SK-N-SH (cell line): ENCODE results near the gene DAGLA. TPM values are rescaled to one million over a fixed set of nuclear protein-coding genes. Genes with fewer than 3 reads are reported as not detected.
A peak's percentile ranks its signal among the peaks of the same experiment; 100 is the strongest.

Experiments used
- CTCF ChIA-PET: fragments of 300-600, 350-600 bp; formaldehyde crosslinking; extraction: SDS; loops from one replicate; lab custom pipeline; 2021; lab: Yijun Ruan, JAX
- POLR2A ChIA-PET: fragments of 350-600 bp; sonication (Branson Sonifier 250); formaldehyde crosslinking; extraction: SDS; loops from one replicate; lab custom pipeline; 2020; ENCODE audit warnings: antibody characterized with exemption, inconsistent platforms; lab: Yijun Ruan, JAX
- DNase-seq: peaks from one replicate; pipeline ENCODE4 v3.0.0; 2012
- H2AFZ ChIP-seq: fragments of 200-600 bp; sonication (generic); 2 replicates; pipeline ENCODE4 v1.8.1; 2016; ENCODE audit warnings: antibody characterized with exemption, mild to moderate bottlenecking, low read depth
- H3F3A ChIP-seq: fragments of 200-600 bp; sonication (generic); replicated peaks from 2 replicates; pipeline ENCODE3; 2016; ENCODE audit warnings: antibody characterized with exemption, mild to moderate bottlenecking; ENCODE audit not compliant: insufficient read depth
- H3K27ac ChIP-seq, 2 experiments: fragments of 200-500 bp in 1 of 2; fragments of 200-600 bp in 1 of 2; sonication (Bioruptor generic) in 1 of 2; sonication (generic), shearing (Covaris generic) in 1 of 2; 2 replicates each; pipeline versions ENCODE4 v1.5.1 to v1.6.1; 2014 to 2016; ENCODE audit warnings: low read depth in 2 of 2, inconsistent platforms in 1 of 2, low read length in 1 of 2, mild to moderate bottlenecking in 1 of 2, mixed read lengths in 1 of 2
- H3K27me3 ChIP-seq: fragments of 200-600 bp; sonication (generic), shearing (Covaris generic); 2 replicates; pipeline ENCODE4 v1.6.1; 2016; ENCODE audit warnings: mixed run types; ENCODE audit not compliant: insufficient read depth
- H3K36me3 ChIP-seq, 2 experiments: fragments of 200-500 bp in 1 of 2; fragments of 200-600 bp in 1 of 2; sonication (Bioruptor generic) in 1 of 2; sonication (generic) in 1 of 2; replicated peaks in 1 of 2; 2 replicates each; pipeline versions ENCODE3 to v1.5.1; 2014 to 2016; ENCODE audit warnings: low read length in 1 of 2, mild to moderate bottlenecking in 1 of 2; ENCODE audit not compliant: insufficient read depth in 2 of 2, control insufficient read depth in 1 of 2
- H3K4me1 ChIP-seq, 2 experiments: fragments of 200-500 bp in 1 of 2; fragments of 200-600 bp in 1 of 2; sonication (Bioruptor generic) in 1 of 2; sonication (generic), shearing (Covaris generic) in 1 of 2; 2 replicates each; pipeline versions ENCODE4 v1.5.1 to v1.6.1; 2014 to 2016; ENCODE audit warnings: low read depth in 1 of 2, low read length in 1 of 2, mixed run types in 1 of 2; ENCODE audit not compliant: insufficient read depth in 2 of 2, control insufficient read depth in 1 of 2
- H3K4me2 ChIP-seq: fragments of 200-600 bp; sonication (generic), shearing (Covaris generic); 2 replicates; pipeline ENCODE4 v1.6.1; 2017; ENCODE audit warnings: mixed run types
- H3K4me3 ChIP-seq, 2 experiments: fragments of 200-500 bp in 1 of 2; fragments of 200-600 bp in 1 of 2; sonication (Bioruptor generic) in 1 of 2; sonication (generic), shearing (Covaris generic) in 1 of 2; 2 replicates each; pipeline versions ENCODE4 v1.5.1 to v1.8.1; 2014 to 2016; ENCODE audit warnings: low read depth in 2 of 2, inconsistent platforms in 1 of 2, low read length in 1 of 2, mild to moderate bottlenecking in 1 of 2, mixed read lengths in 1 of 2, moderate library complexity in 1 of 2
- H3K79me2 ChIP-seq: fragments of 200-600 bp; sonication (generic); 2 replicates; pipeline ENCODE4 v1.8.1; 2017; ENCODE audit warnings: mild to moderate bottlenecking; ENCODE audit not compliant: insufficient read depth
- H3K9ac ChIP-seq: fragments of 200-600 bp; sonication (generic); 2 replicates; pipeline ENCODE4 v1.6.1; 2017; ENCODE audit warnings: mixed run types
- H3K9me2 ChIP-seq: fragments of 200-600 bp; sonication (generic); 2 replicates; pipeline ENCODE4 v1.6.1; 2017; ENCODE audit warnings: mixed run types
- H3K9me3 ChIP-seq: fragments of 200-600 bp; sonication (generic); 2 replicates; pipeline ENCODE4 v1.6.1; 2017; ENCODE audit warnings: mixed run types, mild to moderate bottlenecking, moderate library complexity
- H4K20me1 ChIP-seq: fragments of 200-600 bp; sonication (generic); 2 replicates; pipeline ENCODE4 v1.6.1; 2017; ENCODE audit warnings: mild to moderate bottlenecking, mixed run types; ENCODE audit not compliant: insufficient read depth
- FOSL2 ChIP-seq: IDR thresholded peaks from 2 replicates; pipeline ENCODE4 v1.4.0; 2012; ENCODE audit warnings: low read depth, mild to moderate bottlenecking, moderate library complexity, borderline replicate concordance
- FOXJ3 ChIP-seq: sonication (generic); formaldehyde crosslinking; IDR thresholded peaks from 2 replicates; pipeline ENCODE4 v1.5.1; 2020; ENCODE audit warnings: mild to moderate bottlenecking, missing genetic modification reagents
- JUND ChIP-seq: IDR thresholded peaks from 2 replicates; pipeline ENCODE4 v1.4.0; 2012
- MEF2A ChIP-seq: IDR thresholded peaks from 2 replicates; pipeline ENCODE4 v1.4.0; 2012; ENCODE audit warnings: low read depth, borderline replicate concordance
- MXI1 ChIP-seq: IDR thresholded peaks from 2 replicates; pipeline ENCODE4 v1.6.1; 2012; ENCODE audit warnings: mild to moderate bottlenecking, low read depth, low read length, improper control_type of control experiment
- RAD21 ChIP-seq: IDR thresholded peaks from 2 replicates; pipeline ENCODE4 v1.6.1; 2012; ENCODE audit warnings: mild to moderate bottlenecking, low read length
- RCOR1 ChIP-seq: fragments of 150-350 bp; IDR thresholded peaks from 2 replicates; pipeline ENCODE4 v1.6.1; 2017; ENCODE audit warnings: antibody characterized with exemption, low read length
- RFX5 ChIP-seq: IDR thresholded peaks from 2 replicates; pipeline ENCODE4 v1.6.1; 2012; ENCODE audit warnings: mild to moderate bottlenecking, improper control_type of control experiment, low read length
- SIN3A ChIP-seq: IDR thresholded peaks from 2 replicates; pipeline ENCODE4 v1.6.1; 2012; ENCODE audit warnings: low read depth, mild to moderate bottlenecking, low read length, moderate library complexity, borderline replicate concordance
- SMC3 ChIP-seq: IDR thresholded peaks from 2 replicates; pipeline ENCODE4 v1.6.1; 2012; ENCODE audit warnings: low read depth, low read length, improper control_type of control experiment
- TAF1 ChIP-seq: IDR thresholded peaks from 2 replicates; pipeline ENCODE4 v1.6.1; 2012; ENCODE audit warnings: low read depth, mild to moderate bottlenecking, low read length, moderate library complexity, borderline replicate concordance
- YY1 ChIP-seq: IDR thresholded peaks from 2 replicates; pipeline ENCODE4 v1.4.0; 2012; ENCODE audit warnings: low read depth, mild to moderate bottlenecking
- WGBS: methylation state at CpG from one replicate; pipeline ENCODE4 v1.1.6; 2017; ENCODE audit warnings: low lambda C conversion rate; 5-methylcytosine and 5-hydroxymethylcytosine counted together
- polyA plus RNA-seq, 3 experiments: library from polyadenylated mRNA; depleted of rRNA; stranded (reverse); fragments of >200 nt; gene quantifications; 2 replicates each; pipeline ENCODE4 v1.2.3, GENCODE V29; 2012
- TF ChIP-seq, protein P1 (sequence below): fragments of 150-350 bp; IDR thresholded peaks from 2 replicates; pipeline ENCODE4 v1.6.1; 2017; ENCODE audit warnings: antibody characterized with exemption, low read length, low read depth, borderline replicate concordance
- TF ChIP-seq, protein P2 (sequence below): fragments of 200-600 bp; sonication (generic); IDR thresholded peaks from 2 replicates; pipeline ENCODE4 v1.6.1; 2017; ENCODE audit warnings: antibody characterized with exemption, mild to moderate bottlenecking, moderate library complexity
- TF ChIP-seq, protein P3 (sequence below): IDR thresholded peaks from 2 replicates; pipeline ENCODE4; 2012
- TF ChIP-seq, protein P4 (sequence below): IDR thresholded peaks from 2 replicates; pipeline ENCODE4 v1.4.0; 2012; ENCODE audit warnings: low read depth
- TF ChIP-seq, protein P5 (sequence below): IDR thresholded peaks from 2 replicates; pipeline ENCODE4 v1.4.0; 2012; ENCODE audit warnings: low read depth, borderline replicate concordance

DAGLA gene
- polyA plus RNA-seq, 1 of the 3 experiments (the other 2 are of a cell fraction) = 3.3 TPM

DNA sequence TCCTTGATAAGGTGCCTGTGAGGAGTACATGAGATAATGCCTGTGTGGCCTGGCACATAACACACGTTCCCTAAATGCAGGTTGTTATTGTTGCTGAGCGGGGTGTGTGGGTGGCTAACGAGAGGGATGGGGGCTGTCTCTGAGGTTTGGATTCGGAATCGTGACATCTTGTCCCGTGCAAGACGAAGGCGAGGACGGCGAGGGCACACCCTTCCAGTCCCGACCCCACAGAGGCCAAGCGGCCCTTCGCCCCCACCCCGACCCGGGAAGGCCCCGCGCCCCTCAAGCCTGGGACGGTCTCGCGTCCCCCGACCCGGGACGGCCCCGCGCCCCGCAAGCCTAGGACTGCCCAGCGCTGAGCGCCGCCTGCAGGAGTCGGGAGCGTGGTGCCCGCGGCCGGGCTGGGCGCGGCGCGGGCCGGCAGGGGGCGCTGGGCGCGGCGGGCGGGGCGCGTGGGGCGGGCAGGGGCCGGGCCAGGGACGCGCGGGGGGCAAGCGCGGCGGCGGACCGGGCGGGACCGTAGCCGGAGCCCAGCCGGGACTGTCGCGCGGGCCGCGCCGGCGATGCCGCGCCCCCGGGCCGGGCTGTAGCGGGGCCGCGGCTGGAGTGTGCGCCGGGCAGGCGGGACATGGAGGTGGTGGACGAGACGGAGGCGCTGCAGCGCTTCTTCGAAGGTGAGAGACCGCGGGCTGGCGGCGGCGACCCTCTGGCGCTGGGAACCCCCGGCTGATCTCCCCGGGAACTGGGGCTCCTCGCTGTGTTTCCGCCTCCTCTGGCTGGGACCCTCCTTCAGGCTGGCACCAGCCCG lies 72.1 kb downstream of the DAGLA start, which contains the start of gene MYRF:
MYRF (plus strand) TSS at position 520 of the 808 bp plus-strand sequence; CDS start at position 629, 109 bp downstream.
- H3K9ac ChIP-seq = peak within 1 kb of the TSS; percentile 63
- H3K79me2 ChIP-seq = no peaks in the 10 kb centered on the region
- H3K4me2 ChIP-seq = peak within 1 kb of the TSS; percentile 86
- 0% methylated on average over 6 of the region's 93 CpGs for WGBS
- peak within 1 kb of the TSS; percentile 95 for H2AFZ ChIP-seq
- no peaks in the 10 kb centered on the region for H3K27me3 ChIP-seq
- peak; percentile 95 for DNase-seq
- H3K27ac ChIP-seq = no peak within 1 kb of the TSS
- ChIA-PET CTCF (interaction anchor here (0.6 to 9.1 kb wide), 15 partner anchors 10 to 354 kb away, joined by 3 to 140 read pairs (median 5); partner anchors contain the start of genes FEN1 and TMEM258), POLR2A (no interaction called here)
- no peaks in the 10 kb centered on the region for H3F3A ChIP-seq
- H3K4me1 ChIP-seq = peaks cover 9 to 18% of the 10 kb centered on the region in 2 experiments; a peak in 2 of 4 replicates
- H3K36me3 ChIP-seq = no peaks in the 10 kb centered on the region
- H3K9me3 ChIP-seq = no peaks in the 10 kb centered on the region
- TF ChIP-seq SIN3A (no peak), FOSL2 (no peak), FOXJ3 (CRISPR knock-in tag) (no peak), MXI1 (0 out of 2 replicates have a peak, but pooled peaks have one; percentile 3), TAF1 (no peak), YY1 (no peak), RCOR1 (no peak), MEF2A (no peak), RAD21 (peak; percentile 25; the same call in 1 of the 2 replicates), SMC3 (peak; percentile 31; the same call in 1 of the 2 replicates), JUND (no peak), RFX5 (no peak)
- TF ChIP-seq, protein P1, sequence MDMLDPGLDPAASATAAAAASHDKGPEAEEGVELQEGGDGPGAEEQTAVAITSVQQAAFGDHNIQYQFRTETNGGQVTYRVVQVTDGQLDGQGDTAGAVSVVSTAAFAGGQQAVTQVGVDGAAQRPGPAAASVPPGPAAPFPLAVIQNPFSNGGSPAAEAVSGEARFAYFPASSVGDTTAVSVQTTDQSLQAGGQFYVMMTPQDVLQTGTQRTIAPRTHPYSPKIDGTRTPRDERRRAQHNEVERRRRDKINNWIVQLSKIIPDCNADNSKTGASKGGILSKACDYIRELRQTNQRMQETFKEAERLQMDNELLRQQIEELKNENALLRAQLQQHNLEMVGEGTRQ = no peak
- TF ChIP-seq, protein P2, sequence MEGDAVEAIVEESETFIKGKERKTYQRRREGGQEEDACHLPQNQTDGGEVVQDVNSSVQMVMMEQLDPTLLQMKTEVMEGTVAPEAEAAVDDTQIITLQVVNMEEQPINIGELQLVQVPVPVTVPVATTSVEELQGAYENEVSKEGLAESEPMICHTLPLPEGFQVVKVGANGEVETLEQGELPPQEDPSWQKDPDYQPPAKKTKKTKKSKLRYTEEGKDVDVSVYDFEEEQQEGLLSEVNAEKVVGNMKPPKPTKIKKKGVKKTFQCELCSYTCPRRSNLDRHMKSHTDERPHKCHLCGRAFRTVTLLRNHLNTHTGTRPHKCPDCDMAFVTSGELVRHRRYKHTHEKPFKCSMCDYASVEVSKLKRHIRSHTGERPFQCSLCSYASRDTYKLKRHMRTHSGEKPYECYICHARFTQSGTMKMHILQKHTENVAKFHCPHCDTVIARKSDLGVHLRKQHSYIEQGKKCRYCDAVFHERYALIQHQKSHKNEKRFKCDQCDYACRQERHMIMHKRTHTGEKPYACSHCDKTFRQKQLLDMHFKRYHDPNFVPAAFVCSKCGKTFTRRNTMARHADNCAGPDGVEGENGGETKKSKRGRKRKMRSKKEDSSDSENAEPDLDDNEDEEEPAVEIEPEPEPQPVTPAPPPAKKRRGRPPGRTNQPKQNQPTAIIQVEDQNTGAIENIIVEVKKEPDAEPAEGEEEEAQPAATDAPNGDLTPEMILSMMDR = peak; percentile 59
- TF ChIP-seq, protein P3, sequence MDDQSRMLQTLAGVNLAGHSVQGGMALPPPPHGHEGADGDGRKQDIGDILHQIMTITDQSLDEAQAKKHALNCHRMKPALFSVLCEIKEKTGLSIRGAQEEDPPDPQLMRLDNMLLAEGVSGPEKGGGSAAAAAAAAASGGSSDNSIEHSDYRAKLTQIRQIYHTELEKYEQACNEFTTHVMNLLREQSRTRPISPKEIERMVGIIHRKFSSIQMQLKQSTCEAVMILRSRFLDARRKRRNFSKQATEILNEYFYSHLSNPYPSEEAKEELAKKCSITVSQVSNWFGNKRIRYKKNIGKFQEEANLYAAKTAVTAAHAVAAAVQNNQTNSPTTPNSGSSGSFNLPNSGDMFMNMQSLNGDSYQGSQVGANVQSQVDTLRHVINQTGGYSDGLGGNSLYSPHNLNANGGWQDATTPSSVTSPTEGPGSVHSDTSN = no peak
- TF ChIP-seq, protein P4, sequence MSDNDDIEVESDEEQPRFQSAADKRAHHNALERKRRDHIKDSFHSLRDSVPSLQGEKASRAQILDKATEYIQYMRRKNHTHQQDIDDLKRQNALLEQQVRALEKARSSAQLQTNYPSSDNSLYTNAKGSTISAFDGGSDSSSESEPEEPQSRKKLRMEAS = no peak
- TF ChIP-seq, protein P5, sequence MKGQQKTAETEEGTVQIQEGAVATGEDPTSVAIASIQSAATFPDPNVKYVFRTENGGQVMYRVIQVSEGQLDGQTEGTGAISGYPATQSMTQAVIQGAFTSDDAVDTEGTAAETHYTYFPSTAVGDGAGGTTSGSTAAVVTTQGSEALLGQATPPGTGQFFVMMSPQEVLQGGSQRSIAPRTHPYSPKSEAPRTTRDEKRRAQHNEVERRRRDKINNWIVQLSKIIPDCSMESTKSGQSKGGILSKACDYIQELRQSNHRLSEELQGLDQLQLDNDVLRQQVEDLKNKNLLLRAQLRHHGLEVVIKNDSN = no peak
- H3K4me3 ChIP-seq = peak within 1 kb of the TSS; percentile 52 to 64
- no peaks in the 10 kb centered on the region for H4K20me1 ChIP-seq
- no peaks in the 10 kb centered on the region for H3K9me2 ChIP-seq
